Articular chondrocyte of knee joint (primary cell): ENCODE measurements around the gene LRRC4B. TPM values are rescaled to one million over a fixed set of nuclear protein-coding genes. Genes with fewer than 3 reads are reported as not detected.

Source experiments
- total RNA-seq: library from RNA; depleted of rRNA; stranded (reverse); fragments of >200 nt; gene quantifications from 2 replicates; pipeline ENCODE4 v1.2.3, GENCODE V29; 2012

LRRC4B gene
- not detected in 2 replicates for total RNA-seq

DNA sequence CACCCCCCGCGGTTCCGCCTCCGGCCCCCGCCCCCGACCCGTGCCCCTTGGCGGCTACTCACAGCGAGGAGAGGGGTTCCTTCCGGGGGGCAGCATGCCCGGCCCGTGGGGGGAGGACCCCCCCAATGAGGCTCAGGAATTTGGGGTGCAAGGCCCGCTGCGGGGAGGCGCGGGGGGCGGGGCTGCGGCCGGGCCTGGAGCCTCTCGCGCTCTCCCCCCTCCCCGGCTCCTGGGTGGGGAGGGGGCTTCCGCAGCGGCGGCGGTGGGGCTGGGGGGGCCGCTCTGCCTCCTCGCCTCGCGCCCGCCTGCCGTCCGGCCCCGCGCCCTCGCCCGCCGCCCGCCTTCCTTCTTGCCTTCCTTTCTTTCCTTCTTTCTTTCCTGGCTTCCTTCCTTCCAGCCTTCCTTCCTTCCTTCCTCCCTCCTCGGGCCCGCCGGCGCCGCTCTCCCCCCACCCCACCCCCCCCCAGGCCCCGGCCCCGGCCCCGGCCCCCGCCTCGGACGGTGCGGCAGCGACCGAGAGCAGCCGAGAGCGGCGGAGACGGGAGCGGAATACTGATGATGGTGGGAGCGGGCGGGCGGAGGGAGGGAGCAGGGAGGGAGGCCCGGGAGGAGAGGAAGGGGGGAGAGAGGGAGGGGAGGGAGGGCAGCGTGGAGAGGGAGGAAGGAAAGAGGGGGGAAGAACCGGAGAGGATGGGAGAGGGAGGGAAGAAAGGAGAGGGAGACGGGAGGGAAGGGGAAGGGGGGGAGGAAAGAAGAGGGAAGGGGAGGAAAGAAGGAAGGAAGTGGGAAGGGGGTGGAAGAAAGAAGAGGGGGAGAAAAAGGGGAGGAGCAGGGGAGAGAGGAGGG, at the start of gene LRRC4B:
Gene LRRC4B (minus strand): TSS at position 554 of the 846 bp plus-strand sequence. CDS start 19,597 bp downstream, outside the sequence.

DNA sequence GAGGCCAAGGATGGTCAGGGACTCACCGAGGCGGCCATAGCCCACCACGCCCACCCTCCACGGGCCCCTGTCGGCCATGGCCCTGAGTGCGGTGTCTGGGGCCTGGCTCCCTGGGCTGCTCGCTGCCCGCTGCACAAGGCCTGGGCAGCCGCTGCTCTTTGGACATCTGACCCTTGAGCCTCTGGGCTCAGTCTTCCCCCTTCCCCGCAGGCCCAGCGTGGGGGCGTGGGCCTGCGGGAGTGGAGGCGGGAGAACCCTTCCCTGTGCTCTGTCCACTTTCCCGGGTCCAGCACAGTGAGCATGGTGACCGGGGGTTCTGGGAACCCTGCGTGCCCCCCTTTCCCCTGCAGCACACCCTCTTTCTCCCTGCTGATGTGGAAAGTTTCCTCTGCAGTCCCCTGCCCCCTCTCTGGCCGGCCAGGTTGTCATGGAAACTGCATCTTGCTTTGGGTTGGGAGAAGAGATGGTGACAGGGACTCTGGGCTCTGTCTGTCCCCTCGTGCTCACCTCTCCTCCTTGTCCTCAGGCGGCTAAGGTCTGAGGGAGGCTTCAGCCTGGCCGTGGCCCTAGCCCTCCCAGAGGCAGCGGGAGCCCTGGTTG, 54.4 kb downstream of the LRRC4B start, which contains the start of gene ASPDH:
Gene ASPDH (minus strand): TSS at position 168 of the 600 bp plus-strand sequence. CDS start 90 bp downstream, at position 78.

GRCh38 chr19:50511069-50511822, 57.0 kb downstream of the LRRC4B start, which contains the start of gene JOSD2:
Gene JOSD2, minus strand, starts transcription at chr19:50511191. Its CDS starts 760 bp downstream, at chr19:50510431.

DNA sequence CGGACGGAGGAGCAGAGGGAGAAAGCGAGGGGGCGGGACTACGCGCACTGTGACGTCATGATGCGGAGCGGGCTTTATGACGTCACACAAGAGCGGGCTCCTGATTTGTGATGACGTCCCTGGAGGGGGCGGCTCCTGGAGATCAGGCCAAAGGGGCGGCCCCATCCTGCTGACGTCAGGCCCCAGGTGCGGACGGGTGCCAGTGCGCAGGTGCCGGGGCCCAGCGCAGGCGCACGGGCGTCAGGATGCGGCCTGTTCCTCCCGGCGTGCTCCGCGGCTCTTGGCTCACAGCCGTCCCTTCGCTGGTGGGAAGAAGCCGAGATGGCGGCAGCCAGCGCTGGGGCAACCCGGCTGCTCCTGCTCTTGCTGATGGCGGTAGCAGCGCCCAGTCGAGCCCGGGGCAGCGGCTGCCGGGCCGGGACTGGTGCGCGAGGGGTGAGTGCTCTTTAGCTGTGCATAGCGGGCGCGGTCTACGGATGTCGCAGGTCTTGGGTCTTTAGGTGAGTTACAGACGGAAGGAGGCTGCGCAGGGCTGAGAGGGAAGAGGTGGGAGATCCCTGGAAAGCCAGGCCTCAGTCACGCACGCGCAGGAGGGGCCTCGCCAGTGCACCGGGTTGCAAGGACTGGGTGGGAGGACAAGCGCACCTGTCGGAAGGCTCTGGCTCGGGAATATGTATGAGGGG, 91.9 kb downstream of the LRRC4B start, which contains the start of the genes EMC10 and GARIN5A:
Gene EMC10 (plus strand): TSS at position 284 of the 683 bp plus-strand sequence. CDS start 38 bp downstream, at position 322.
Gene GARIN5A (minus strand): TSS at position 625 of the 683 bp plus-strand sequence. CDS start 460 bp downstream, at position 165.

Other genes starting within 250 kb of the LRRC4B start
- gene KCNC3, start 239.1 kb downstream of the LRRC4B start, total RNA-seq = 0.13 TPM in 1 of 2 replicates, not detected in the other
- gene NAPSA, start 202.8 kb downstream of the LRRC4B start, total RNA-seq = 0.13 and 0.22 TPM in 2 replicates
- 49.3 and 57.5 TPM in 2 replicates for gene NR1H2, start 192.0 kb downstream of the LRRC4B start, total RNA-seq
- 9.4 and 10.5 TPM in 2 replicates for gene POLD1, start 184.1 kb downstream of the LRRC4B start, total RNA-seq
- gene SPIB, start 149.5 kb downstream of the LRRC4B start, total RNA-seq = not detected in 2 replicates
- gene MYBPC2, start 135.5 kb downstream of the LRRC4B start, total RNA-seq = not detected in 2 replicates
- gene EMC10, start 91.9 kb downstream of the LRRC4B start, total RNA-seq = 34.8 and 38.3 TPM in 2 replicates
- gene GARIN5A, start 91.6 kb downstream of the LRRC4B start, total RNA-seq = 0.78 TPM in 1 of 2 replicates, not detected in the other
- 18.9 and 21.6 TPM in 2 replicates for gene JOSD2, start 57.2 kb downstream of the LRRC4B start, total RNA-seq
- gene ASPDH, start 54.5 kb downstream of the LRRC4B start, total RNA-seq = not detected in 2 replicates
- not detected in 2 replicates for gene SYT3, start 71.4 kb upstream of the LRRC4B start, total RNA-seq
- gene C19orf81, start 81.0 kb upstream of the LRRC4B start, total RNA-seq = not detected in 2 replicates
- 0.52 and 1.2 TPM in 2 replicates for gene SHANK1, start 151.4 kb upstream of the LRRC4B start, total RNA-seq
- gene CLEC11A, start 154.9 kb upstream of the LRRC4B start, total RNA-seq = 9.4 and 17.7 TPM in 2 replicates
- not detected in 2 replicates for gene GPR32, start 202.0 kb upstream of the LRRC4B start, total RNA-seq
- not detected in 2 replicates for gene ACP4, start 222.0 kb upstream of the LRRC4B start, total RNA-seq